LNCaP clone FGC (cell line): Measurements from ENCODE around the gene CA4.

Source experiments
- DNase-seq: peaks from one replicate; pipeline ENCODE4 v3.0.0-alpha.2; 2011; ENCODE audit warnings: low read depth
- H3K4me3 ChIP-seq: 2 replicates; pipeline ENCODE4 v1.5.1; 2011; ENCODE audit warnings: mild to moderate bottlenecking, low read depth, low read length, control low read depth
- CTCF ChIP-seq: IDR thresholded peaks from 2 replicates; pipeline ENCODE4 v1.5.1; 2012; ENCODE audit warnings: mild to moderate bottlenecking; ENCODE audit not compliant: control insufficient read depth, insufficient read depth; ENCODE audit errors: extremely low read depth

CA4 gene

GRCh38 chr17:60167065-60167741 lies 17.4 kb downstream of the CA4 start:
- TF ChIP-seq CTCF: no peak
- H3K4me3 ChIP-seq: no peak overlapping the region
- no peak for DNase-seq

GRCh38 chr17:60168654-60169053 lies 18.9 kb downstream of the CA4 start:
- no peak overlapping the region for H3K4me3 ChIP-seq
- TF ChIP-seq CTCF: no peak
- no peak for DNase-seq

- DNase-seq: no peak
- no peak overlapping the region for H3K4me3 ChIP-seq
- TF ChIP-seq CTCF: no peak
These were observed 20.4 kb downstream of the CA4 start for GRCh38 chr17:60169921-60170817.

GRCh38 chr17:60170835-60171752 lies 21.3 kb downstream of the CA4 start:
- peak; percentile 75 for DNase-seq
- no peak overlapping the region for H3K4me3 ChIP-seq
- no peak for TF ChIP-seq CTCF

- DNase-seq: no peak
- no peak for TF ChIP-seq CTCF
These were observed 21.9 kb downstream of the CA4 start for GRCh38 chr17:60171753-60172079.

GRCh38 chr17:60173304-60173819 lies 23.6 kb downstream of the CA4 start:
- no peak overlapping the region for H3K4me3 ChIP-seq
- no peak for DNase-seq
- TF ChIP-seq CTCF: no peak

More at GRCh38 chr17:60171753-60172079, 21.9 kb downstream of the CA4 start:
- no peak overlapping the region for H3K4me3 ChIP-seq
